WERI-Rb-1 (cell line): ENCODE results near the gene PGM2.

ENCODE experiments used
- DNase-seq: peaks from one replicate; pipeline ENCODE4 v3.0.0-alpha.2; 2020
- H3K27ac ChIP-seq: fragments of 250-450 bp; sonication (Bioruptor Pico); 2 replicates; pipeline ENCODE4 v1.5.1; 2020; ENCODE audit warnings: mild to moderate bottlenecking, moderate library complexity
- H3K27me3 ChIP-seq: fragments of 250-450 bp; sonication (Bioruptor Pico); 2 replicates; pipeline ENCODE4 v1.5.1; 2021; ENCODE audit warnings: mild to moderate bottlenecking, low read depth, moderate library complexity; ENCODE audit not compliant: insufficient read depth, severe bottlenecking
- H3K36me3 ChIP-seq: fragments of 250-450 bp; sonication (Bioruptor Pico); 2 replicates; pipeline ENCODE4 v1.5.1; 2020; ENCODE audit warnings: mild to moderate bottlenecking, moderate library complexity
- H3K4me3 ChIP-seq: 2 replicates; pipeline ENCODE4 v1.5.1; 2011; ENCODE audit warnings: low read depth, mild to moderate bottlenecking, control low read depth, low read length
- H3K9me3 ChIP-seq: fragments of 250-450 bp; sonication (Bioruptor Pico); 2 replicates; pipeline ENCODE4 v1.5.1; 2021; ENCODE audit warnings: mild to moderate bottlenecking, moderate library complexity; ENCODE audit not compliant: severe bottlenecking
- TF ChIP-seq, protein P1 (sequence below): IDR thresholded peaks from 2 replicates; pipeline ENCODE4 v1.5.1; 2011; ENCODE audit warnings: low read depth, mild to moderate bottlenecking, control low read depth, inconsistent platforms, low read length

PGM2 gene

DNA sequence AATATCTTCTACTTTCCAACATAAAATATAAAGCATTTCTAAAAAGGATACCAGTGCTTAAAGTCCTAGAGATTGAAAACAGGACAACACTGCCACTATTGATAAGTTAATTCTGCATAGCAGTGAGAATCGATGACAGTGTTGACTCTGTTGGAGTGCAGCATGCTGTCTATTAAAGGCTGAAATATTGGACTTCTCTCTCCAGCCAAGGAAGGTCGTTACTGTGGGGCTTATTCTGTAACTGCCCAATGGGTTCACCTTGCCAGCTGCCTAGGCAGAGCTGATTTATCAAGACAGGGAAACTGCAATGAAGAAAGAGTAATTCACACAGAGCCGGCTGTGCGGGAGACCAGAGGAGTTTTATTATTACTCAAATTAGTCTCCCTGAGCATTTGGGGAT, 37.7 kb upstream of the PGM2 start:
- no peak overlapping the region for H3K4me3 ChIP-seq
- no peaks in the 10 kb centered on the region for H3K36me3 ChIP-seq
- TF ChIP-seq, protein P1, sequence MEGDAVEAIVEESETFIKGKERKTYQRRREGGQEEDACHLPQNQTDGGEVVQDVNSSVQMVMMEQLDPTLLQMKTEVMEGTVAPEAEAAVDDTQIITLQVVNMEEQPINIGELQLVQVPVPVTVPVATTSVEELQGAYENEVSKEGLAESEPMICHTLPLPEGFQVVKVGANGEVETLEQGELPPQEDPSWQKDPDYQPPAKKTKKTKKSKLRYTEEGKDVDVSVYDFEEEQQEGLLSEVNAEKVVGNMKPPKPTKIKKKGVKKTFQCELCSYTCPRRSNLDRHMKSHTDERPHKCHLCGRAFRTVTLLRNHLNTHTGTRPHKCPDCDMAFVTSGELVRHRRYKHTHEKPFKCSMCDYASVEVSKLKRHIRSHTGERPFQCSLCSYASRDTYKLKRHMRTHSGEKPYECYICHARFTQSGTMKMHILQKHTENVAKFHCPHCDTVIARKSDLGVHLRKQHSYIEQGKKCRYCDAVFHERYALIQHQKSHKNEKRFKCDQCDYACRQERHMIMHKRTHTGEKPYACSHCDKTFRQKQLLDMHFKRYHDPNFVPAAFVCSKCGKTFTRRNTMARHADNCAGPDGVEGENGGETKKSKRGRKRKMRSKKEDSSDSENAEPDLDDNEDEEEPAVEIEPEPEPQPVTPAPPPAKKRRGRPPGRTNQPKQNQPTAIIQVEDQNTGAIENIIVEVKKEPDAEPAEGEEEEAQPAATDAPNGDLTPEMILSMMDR, result no peak
- H3K9me3 ChIP-seq, result no peaks in the 10 kb centered on the region
- H3K27me3 ChIP-seq, result peaks cover 88% of the 10 kb centered on the region
- H3K27ac ChIP-seq, result no peak overlapping the region
- DNase-seq, result no peak

DNA sequence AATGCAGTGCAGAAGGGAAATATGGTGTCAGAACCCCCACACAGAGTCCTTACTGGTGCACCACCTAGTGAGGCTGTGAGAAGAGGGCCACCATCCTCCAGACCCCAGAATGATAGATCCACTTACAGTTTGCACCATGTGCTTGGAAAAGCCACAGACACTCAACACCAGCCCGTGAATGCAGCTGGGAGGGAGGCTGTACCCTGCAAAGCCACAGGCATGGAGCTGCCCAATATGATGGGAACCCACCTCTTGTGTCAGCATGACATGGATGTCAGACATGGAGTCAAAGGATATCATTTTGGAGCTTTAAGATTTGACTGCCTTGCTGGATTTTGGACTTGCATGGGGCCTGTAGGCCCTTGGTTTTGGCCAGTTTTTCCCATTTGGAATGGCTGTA, 34.2 kb upstream of the PGM2 start:
- no peaks in the 10 kb centered on the region for H3K9me3 ChIP-seq
- TF ChIP-seq, protein P1, result no peak
- no peak for DNase-seq

DNA sequence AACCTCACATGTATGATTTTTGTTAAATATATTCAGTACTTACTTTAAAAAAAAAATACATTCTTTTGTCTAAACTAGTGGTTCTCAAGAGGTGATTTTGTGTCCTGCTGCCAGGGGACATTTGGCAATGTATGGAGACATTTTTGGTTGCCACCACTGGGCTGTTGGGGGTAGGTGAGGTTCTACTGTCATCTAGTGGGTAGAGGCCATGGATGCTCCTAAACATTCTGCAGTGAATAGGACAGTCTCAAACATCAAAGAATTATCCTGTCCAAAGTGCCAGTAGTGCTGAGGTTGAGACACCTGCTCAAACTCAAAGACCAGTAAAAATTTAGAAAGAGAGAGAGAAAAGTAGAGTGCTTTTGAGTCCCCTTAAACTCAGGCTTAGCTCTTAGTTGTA, 32.9 kb upstream of the PGM2 start:
- no peak for DNase-seq

More for the DNA sequence above, 34.2 kb upstream of the PGM2 start:
- no peak overlapping the region for H3K27ac ChIP-seq
- no peak overlapping the region for H3K4me3 ChIP-seq
- H3K27me3 ChIP-seq, result peaks cover 74% of the 10 kb centered on the region
- H3K36me3 ChIP-seq, result no peaks in the 10 kb centered on the region

DNA sequence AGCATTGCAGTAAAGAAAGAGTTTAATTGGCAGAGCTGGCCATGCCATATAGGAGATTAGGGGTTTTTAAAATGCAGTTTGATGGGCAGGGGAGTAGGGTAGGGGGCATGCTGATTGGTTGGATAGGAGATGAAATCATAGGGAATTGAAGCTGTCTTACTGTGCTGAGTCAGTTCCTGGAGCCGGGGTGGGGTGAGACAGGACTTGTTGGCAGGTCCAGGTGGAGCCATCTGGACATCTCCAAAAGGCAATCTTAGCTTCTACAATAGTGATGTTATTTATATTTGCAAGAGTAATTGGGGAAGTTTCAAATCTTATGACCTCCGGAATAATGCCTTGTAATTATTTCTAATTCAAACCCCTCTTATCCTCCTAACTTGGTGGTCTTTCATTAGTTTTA, 32.4 kb upstream of the PGM2 start:
- TF ChIP-seq, protein P1, result no peak
- Histone ChIP-seq H3K27ac (no peak overlapping the region), H3K36me3 (no peaks in the 10 kb centered on the region), H3K9me3 (no peaks in the 10 kb centered on the region), H3K4me3 (no peak overlapping the region), H3K27me3 (peaks cover 57% of the 10 kb centered on the region)
- DNase-seq, result no peak

More for the DNA sequence above, 32.9 kb upstream of the PGM2 start:
- no peak overlapping the region for H3K4me3 ChIP-seq
- TF ChIP-seq, protein P1, result peak; percentile 73
- no peaks in the 10 kb centered on the region for H3K36me3 ChIP-seq
- no peaks in the 10 kb centered on the region for H3K9me3 ChIP-seq
- H3K27ac ChIP-seq, result no peak overlapping the region
- H3K27me3 ChIP-seq, result peaks cover 62% of the 10 kb centered on the region

DNA sequence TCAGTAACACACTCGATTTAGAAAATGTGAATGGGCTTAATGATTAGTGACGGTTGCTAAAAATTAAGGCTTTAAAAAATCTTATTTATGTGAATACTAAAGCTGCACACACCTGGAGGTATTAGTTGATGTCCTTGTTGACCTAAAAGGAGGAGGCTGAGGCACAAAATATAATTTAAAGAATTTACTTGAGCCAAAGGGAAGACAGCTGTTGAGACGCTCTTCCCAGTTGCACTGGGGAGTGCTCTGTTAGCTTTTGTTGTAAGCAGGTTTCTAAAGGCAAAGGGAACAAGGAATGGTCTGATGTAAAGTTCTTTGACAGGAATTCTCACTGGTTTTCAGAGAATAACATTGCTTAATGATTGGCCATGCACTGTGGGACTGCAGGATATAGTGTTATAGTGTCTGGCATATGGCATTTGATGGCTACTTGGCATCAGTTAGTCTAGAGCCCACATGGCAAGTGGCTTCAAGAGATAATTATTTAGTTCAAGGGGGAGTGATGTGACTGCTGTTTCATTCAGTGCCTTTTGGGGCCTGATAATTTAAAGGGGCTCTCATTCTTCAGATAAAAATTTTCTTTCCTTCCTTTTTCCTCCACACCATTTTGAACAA, 30.8 kb upstream of the PGM2 start:
- H3K36me3 ChIP-seq, result no peaks in the 10 kb centered on the region
- no peak for DNase-seq
- peaks cover 42% of the 10 kb centered on the region for H3K27me3 ChIP-seq
- no peak overlapping the region for H3K27ac ChIP-seq
- H3K9me3 ChIP-seq, result no peaks in the 10 kb centered on the region
- H3K4me3 ChIP-seq, result no peak overlapping the region
- TF ChIP-seq, protein P1, result no peak

DNA sequence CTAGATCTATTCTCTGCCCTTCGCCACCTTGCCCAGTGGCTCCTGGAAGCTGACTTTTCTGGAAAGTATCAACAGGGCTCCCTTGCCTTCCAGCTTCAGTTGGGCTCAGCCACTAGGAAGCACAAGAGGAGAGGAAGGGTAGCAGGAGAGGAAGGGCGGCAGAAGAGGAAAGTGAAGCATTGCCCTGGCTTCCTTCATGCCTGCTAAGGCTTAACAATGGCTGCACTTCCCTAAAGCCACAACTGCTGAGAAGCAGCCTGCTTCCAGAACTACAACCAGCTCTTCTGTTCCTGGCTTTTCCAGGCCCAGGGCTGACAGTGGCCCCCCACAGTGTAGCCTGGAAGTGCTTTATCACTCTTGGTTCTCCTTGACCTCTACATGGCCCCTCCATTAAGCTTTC, 29.1 kb upstream of the PGM2 start:
- TF ChIP-seq, protein P1, result no peak
- DNase-seq, result no peak
- Histone ChIP-seq H3K27me3 (peaks cover 29% of the 10 kb centered on the region), H3K36me3 (no peaks in the 10 kb centered on the region), H3K9me3 (no peaks in the 10 kb centered on the region), H3K4me3 (no peak overlapping the region), H3K27ac (no peak overlapping the region)
